GM10266 (cell line): ENCODE results near the gene GULP1.

Experiments used
- DNase-seq: peaks from one replicate; pipeline ENCODE4 v3.0.0; 2012; ENCODE audit errors: extremely low spot score
- TF ChIP-seq, protein P1 (sequence below): IDR thresholded peaks from 2 replicates; pipeline ENCODE4 v1.5.1; 2012; ENCODE audit warnings: mild to moderate bottlenecking, low read depth; ENCODE audit not compliant: control insufficient read depth, insufficient read depth; ENCODE audit errors: missing control alignments

Gene GULP1

DNA sequence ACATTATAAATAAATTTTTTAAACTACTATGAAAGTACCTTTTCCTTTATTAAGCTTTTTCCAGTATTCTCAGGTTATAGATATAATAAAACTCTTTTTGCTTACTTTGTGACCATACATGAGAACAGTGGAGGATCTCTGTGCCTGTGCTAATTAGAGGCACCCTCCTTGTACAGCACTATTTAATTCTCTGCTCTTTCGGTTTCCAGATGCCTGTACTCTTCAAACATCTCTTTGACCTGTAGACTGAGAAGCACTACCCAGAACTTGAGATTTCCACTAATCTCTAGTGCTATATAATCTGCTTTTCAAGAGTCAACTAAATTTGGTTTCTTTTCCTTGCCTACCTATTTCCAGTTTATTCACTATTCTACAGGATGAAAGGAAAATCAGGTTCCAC lies 131.1 kb downstream of the GULP1 start:
- TF ChIP-seq, protein P1, sequence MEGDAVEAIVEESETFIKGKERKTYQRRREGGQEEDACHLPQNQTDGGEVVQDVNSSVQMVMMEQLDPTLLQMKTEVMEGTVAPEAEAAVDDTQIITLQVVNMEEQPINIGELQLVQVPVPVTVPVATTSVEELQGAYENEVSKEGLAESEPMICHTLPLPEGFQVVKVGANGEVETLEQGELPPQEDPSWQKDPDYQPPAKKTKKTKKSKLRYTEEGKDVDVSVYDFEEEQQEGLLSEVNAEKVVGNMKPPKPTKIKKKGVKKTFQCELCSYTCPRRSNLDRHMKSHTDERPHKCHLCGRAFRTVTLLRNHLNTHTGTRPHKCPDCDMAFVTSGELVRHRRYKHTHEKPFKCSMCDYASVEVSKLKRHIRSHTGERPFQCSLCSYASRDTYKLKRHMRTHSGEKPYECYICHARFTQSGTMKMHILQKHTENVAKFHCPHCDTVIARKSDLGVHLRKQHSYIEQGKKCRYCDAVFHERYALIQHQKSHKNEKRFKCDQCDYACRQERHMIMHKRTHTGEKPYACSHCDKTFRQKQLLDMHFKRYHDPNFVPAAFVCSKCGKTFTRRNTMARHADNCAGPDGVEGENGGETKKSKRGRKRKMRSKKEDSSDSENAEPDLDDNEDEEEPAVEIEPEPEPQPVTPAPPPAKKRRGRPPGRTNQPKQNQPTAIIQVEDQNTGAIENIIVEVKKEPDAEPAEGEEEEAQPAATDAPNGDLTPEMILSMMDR, result no peak
- DNase-seq, result no peak

DNA sequence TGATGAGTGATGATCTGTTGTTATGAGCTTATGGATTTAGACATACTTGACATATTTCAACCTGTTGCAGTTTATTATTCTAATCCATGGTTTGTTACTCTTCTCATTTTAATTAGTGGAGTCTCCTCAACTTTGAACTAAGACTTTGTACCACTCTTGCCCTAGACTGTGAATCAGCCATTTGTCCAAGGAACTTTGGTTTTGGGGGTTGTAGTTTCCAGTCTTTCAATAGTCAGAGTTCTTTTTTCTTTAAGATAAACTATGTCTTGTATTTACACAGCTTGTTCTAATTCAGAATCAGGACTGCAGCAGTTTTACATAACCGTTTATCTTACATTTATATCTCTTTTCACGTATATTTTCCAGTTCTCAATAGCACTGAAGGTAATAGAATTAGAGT lies 133.6 kb downstream of the GULP1 start:
- TF ChIP-seq, protein P1, result no peak
- DNase-seq, result no peak

DNA sequence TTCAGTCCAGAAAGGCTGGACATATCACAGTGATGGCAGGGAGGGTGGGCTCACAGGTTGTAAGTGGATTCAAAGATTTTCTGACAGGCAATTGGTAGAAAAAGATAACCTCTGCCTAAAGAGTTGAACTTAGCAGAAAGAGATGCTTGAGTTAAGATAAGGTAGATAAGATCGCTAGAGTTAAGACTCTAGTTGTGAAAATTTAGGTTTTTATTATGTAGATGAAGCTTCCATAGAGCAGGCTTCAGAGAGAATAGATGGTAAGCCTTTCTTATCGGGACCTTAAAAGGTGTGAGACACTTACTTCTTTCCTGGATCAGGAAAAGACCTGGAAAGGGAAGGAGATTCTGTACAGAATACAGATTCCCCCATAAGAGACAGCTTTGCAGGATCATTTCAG lies 134.4 kb downstream of the GULP1 start:
- TF ChIP-seq, protein P1, result no peak
- no peak for DNase-seq

DNA sequence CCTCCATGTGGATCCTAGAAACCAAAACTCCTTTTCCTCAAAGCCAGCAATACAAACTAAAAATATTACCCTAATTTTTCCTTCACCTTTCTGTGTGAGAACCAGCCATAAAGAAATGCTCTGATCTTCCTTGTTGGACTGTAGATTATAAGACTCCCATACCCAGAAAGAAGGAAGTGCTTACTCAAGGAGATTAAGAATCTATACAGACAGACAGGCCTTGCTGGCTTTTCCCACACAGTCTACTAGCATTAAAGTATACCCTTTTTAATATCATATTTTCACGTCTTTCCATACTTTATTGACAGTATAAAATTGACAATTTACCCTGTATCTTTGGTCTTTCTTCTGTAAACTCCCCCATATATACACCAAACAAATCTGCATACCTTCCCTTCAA lies 139.0 kb downstream of the GULP1 start:
- TF ChIP-seq, protein P1, result no peak
- DNase-seq, result no peak

DNA sequence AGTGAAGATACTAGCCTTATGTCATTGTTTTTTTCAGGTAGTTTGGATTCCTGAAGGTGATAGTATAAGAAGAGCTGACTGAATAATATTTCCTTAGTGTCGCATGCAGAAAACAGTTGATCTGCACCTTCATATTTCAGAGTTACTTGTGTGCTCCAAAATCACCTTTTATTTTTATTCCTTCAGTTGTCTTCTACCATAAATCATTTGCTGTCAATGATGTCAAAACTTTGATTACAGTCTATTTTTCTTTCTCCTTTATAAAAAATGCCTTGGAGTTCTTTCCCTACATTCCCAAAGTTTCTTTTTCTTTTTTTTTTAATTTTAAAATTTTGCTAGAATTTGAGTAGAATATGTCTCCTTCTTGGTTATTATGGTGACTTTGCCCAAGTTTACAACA lies 142.3 kb downstream of the GULP1 start:
- DNase-seq, result no peak
- TF ChIP-seq, protein P1, result no peak

DNA sequence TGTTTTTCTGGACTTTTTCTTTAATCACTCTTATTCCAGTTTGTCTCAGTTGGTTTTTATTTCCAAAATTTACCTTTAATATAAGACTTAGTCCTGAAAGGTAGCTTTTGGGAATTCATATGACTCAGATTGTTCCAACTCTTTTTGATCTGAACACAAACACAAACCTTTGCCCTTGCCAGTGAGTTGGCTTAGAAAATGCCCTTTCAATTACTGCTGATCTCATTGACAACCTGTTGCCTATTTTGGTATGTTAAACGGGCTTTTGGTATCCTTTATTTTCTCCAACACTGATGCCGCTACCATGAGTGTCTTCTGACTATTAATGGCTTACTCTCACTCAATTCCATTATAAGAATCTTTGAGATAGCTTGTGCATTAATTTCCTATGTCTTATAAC lies 143.4 kb downstream of the GULP1 start:
- TF ChIP-seq, protein P1, result no peak
- DNase-seq, result no peak

DNA sequence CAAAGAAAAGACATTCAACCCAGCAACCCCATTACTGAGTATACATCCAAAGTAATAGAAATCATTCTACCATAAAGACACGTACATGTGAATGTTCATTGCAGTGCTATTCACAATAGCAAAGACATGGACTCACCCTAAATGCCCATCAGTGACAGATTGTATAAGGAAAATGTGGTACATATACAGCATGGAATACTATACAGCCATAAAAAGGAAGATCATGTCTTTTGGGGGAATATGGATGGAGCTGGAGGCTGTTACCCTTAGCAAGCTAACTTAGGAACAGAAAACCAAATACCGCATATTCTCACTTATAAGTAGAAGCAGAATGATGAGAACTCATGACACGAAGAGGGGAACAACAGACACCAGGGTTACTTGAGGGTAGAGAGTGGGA lies 145.9 kb downstream of the GULP1 start:
- TF ChIP-seq, protein P1, result no peak
- no peak for DNase-seq

DNA sequence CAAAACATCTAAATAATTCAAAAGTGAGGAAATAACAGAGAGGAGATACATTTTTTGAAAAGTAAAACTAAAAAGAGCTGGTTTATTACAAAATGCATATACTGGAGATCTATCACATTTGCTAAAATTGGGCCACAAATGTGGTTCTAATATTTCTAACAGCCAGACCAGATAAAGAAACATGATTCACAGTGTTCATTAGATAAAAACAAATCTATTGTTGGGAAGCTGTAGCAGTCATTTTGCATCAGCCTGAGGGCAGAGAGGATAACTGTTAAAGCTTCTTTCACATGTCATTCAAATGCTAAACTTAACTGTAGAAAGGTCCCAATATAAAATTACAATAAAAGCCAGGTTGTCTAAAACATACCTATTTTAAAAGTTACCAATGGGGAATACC lies 148.3 kb downstream of the GULP1 start:
- TF ChIP-seq, protein P1, result no peak
- DNase-seq, result no peak
